ENCODE results near the gene CAV2. TPM values are rescaled to one million over a fixed set of nuclear protein-coding genes. Genes with fewer than 3 reads are reported as not detected.
A peak's percentile ranks its signal among the peaks of the same experiment; 100 is the strongest.

CAV2 gene
- total RNA-seq, 4 donors from 2014 or later = 125 to 148 (median 129) TPM

DNA sequence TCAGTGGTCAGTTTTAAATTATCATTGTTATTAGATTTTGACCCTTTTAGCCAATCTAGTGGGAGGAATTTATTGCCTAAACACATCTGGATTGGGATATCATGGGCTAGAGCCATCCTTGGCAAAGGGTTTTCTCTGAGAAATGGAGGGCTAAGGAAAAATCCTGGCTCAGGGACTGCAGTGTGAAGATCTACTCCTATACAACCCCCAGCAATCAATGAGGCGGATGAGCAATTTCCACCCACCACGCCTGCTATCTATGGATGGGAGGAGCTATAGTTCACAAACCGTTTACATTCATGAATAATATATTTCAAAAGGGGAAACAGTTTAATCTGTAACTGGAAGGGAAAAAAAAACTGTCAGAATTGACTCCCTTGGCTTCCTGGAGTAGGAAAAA, 28.0 kb downstream of the CAV2 start:
- intact Hi-C loops (cut with DNase I) = loop anchor here (5.0 to 10.0 kb wide), 3 partner anchors 60 to 173 kb away; no protein-coding TSS in a partner anchor
- no peak for TF ChIP-seq POLR2A (IDR thresholded peaks at IDR 0.05; ENCODE audit: low read depth)
- no peak for TF ChIP-seq POLR2AphosphoS5 (IDR thresholded peaks at IDR 0.05)
- TF ChIP-seq CTCF (IDR thresholded peaks at IDR 0.05) = no peak
- TF ChIP-seq EP300 (IDR thresholded peaks at IDR 0.05) = no peak
- WGBS = 36% methylated on average over 3 of the region's 3 CpGs
- Histone ChIP-seq H3K36me3 (peaks cover 8 to 41% (median 19%) of the 10 kb centered on the region in 4 donors), H3K9me3 (no peaks in the 10 kb centered on the region), H3K4me3 (peak overlapping the region; percentile 65 to 91 (median 81)), H3K27ac (replicated peaks in 1 of 4) (peak overlapping the region; percentile 91 to 99 (median 96)), H3K4me1 (peaks cover 29 to 83% (median 79%) of the 10 kb centered on the region in 4 donors), H3K27me3 (no peaks in the 10 kb centered on the region)
- no peak for DNase-seq (ENCODE audit: extremely low spot score)

GRCh38 chr7:116528008-116528789, 28.7 kb downstream of the CAV2 start:
- no peak for DNase-seq (ENCODE audit: extremely low spot score)
- Histone ChIP-seq H3K27me3 (no peaks in the 10 kb centered on the region), H3K9me3 (no peaks in the 10 kb centered on the region), H3K4me3 (peak overlapping the region; percentile 65 to 91 (median 81)), H3K27ac (replicated peaks in 1 of 4) (peak overlapping the region; percentile 91 to 99 (median 96)), H3K36me3 (peaks cover 10 to 41% (median 22%) of the 10 kb centered on the region in 4 donors), H3K4me1 (peaks cover 34 to 88% (median 85%) of the 10 kb centered on the region in 4 donors)
- 38% methylated on average over 3 of the region's 3 CpGs for WGBS
- no peak for TF ChIP-seq CTCF (IDR thresholded peaks at IDR 0.05)
- TF ChIP-seq POLR2A (IDR thresholded peaks at IDR 0.05; ENCODE audit: low read depth) = no peak
- peak; percentile 55 to 67 for TF ChIP-seq POLR2AphosphoS5 (IDR thresholded peaks at IDR 0.05)
- TF ChIP-seq EP300 (IDR thresholded peaks at IDR 0.05) = no peak
- intact Hi-C loops (cut with DNase I) = loop anchor here (5.0 to 10.0 kb wide), 3 partner anchors 59 to 173 kb away; no protein-coding TSS in a partner anchor

GRCh38 chr7:116529250-116529649, 29.7 kb downstream of the CAV2 start:
- peaks cover 33 to 88% (median 80%) of the 10 kb centered on the region in 4 donors for H3K4me1 ChIP-seq
- H3K4me3 ChIP-seq = peak overlapping the region; percentile 65 to 91 (median 81)
- WGBS = 27% methylated on average over 1 of the region's 1 CpG

DNA sequence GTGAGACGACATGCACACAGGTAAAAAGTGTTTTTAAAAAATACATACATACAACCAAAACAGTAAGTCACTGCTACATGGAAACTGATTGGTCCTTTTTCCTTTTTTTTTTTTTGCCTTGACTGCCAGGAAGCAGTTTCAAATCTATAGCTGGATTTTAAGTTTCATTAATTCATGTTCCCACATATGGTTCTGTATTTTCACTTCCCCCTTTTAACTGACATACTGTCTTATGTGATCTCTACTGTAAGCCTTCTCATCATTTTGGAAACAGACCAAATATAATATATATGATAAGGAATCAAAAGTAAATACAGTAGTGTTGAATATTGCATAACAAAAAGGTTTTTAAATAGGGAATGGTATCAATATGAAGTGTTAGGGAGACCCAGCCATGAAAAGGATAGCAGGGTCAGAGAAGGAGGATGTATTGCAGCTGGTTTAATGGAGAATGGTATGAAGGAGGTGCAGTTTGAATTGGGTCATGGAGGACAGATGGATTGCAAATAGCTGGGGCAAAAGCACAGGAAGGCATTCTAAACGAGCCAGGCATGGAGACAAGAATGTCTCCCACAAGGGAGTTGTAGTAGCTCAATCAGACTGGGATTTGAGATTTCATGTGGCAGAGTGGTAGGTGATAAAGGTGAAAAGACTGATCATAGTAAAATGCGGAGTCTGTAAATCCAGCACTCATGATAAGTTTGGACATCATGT, 30.7 kb downstream of the CAV2 start:
- H3K27ac ChIP-seq (replicated peaks in 1 of 4) = peak overlapping the region; percentile 4 to 99 (median 66)
- H3K27me3 ChIP-seq = no peaks in the 10 kb centered on the region
- WGBS = 55% methylated on average over 3 of the region's 3 CpGs
- peak overlapping the region; percentile 65 to 91 (median 81) for H3K4me3 ChIP-seq
- intact Hi-C loops (cut with DNase I) = no loop called here
- H3K4me1 ChIP-seq = peaks cover 42 to 88% (median 83%) of the 10 kb centered on the region in 4 donors
- H3K9me3 ChIP-seq = no peaks in the 10 kb centered on the region
- DNase-seq (ENCODE audit: extremely low spot score) = no peak
- peaks cover 10 to 49% (median 22%) of the 10 kb centered on the region in 4 donors for H3K36me3 ChIP-seq
- no peak for TF ChIP-seq CTCF (IDR thresholded peaks at IDR 0.05)
- no peak for TF ChIP-seq POLR2A (IDR thresholded peaks at IDR 0.05; ENCODE audit: low read depth)
- TF ChIP-seq POLR2AphosphoS5 (IDR thresholded peaks at IDR 0.05) = no peak
- TF ChIP-seq EP300 (IDR thresholded peaks at IDR 0.05) = no peak

More at GRCh38 chr7:116529250-116529649, 29.7 kb downstream of the CAV2 start:
- Histone ChIP-seq H3K27ac (replicated peaks in 1 of 4) (peak overlapping the region in 3 of 4 donors; percentile 95 to 99 (median 97)), H3K9me3 (no peaks in the 10 kb centered on the region), H3K36me3 (peaks cover 10 to 49% (median 22%) of the 10 kb centered on the region in 4 donors), H3K27me3 (no peaks in the 10 kb centered on the region)
- intact Hi-C loops (cut with DNase I) = loop anchor here (5.0 to 10.0 kb wide), 3 partner anchors 58 to 174 kb away; no protein-coding TSS in a partner anchor
- no peak for DNase-seq (ENCODE audit: extremely low spot score)
- TF ChIP-seq POLR2A (IDR thresholded peaks at IDR 0.05; ENCODE audit: low read depth) = no peak
- TF ChIP-seq CTCF (IDR thresholded peaks at IDR 0.05) = no peak
- TF ChIP-seq POLR2AphosphoS5 (IDR thresholded peaks at IDR 0.05) = no peak
- TF ChIP-seq EP300 (IDR thresholded peaks at IDR 0.05) = no peak

All from esophagus muscularis mucosa (tissue), 4 donors.